GM18873 (cell line): ENCODE results near the gene ODAD4.

Source experiments
- ATAC-seq: cut with Tn5 transposase; IDR thresholded peaks from one replicate; pipeline ENCODE4 v1.9.1; 2021; ENCODE audit warnings: mild to moderate bottlenecking, moderate library complexity, moderate number of reproducible peaks; ENCODE audit not compliant: unreplicated experiment, low FRiP score

ODAD4 gene

DNA sequence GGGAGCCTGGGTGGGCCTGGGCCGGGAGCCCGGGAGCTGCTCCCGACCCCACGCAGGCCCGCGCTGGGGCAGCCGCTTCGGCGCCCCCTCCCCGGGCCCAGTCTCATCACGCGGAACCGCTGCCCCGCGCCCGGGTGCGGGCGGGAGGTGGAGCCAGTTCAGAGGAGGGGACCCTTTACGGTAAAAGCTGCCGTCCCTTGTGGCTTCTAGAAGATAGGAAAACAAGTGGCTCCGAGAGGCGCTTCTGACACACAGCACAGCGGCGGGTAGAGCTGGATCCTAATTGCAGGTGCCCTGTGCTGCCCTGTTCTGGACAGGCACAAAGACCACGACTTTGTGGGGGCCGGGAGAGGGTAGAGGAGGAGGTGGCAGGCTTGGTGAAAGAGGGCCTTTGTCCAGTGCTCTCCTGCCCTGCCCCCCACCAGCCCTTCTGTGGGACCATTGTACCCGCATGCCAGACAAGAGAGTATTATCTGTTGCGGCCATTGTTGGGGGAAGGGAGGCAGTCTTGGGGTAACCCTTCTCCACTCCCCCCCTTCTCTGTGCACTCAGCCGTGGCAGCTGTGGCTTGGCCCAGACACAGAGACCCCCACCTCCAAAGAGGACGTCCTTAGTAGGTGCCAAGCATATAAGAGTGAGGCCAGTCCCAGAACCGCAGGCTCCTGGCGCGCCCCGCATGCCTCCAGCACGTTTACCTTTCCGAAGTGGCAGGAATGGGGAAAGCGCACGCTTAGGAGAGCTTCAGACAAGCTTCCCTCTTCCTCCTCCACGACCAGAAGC lies 36.9 kb downstream of the ODAD4 start:
- ATAC-seq: no peak

DNA sequence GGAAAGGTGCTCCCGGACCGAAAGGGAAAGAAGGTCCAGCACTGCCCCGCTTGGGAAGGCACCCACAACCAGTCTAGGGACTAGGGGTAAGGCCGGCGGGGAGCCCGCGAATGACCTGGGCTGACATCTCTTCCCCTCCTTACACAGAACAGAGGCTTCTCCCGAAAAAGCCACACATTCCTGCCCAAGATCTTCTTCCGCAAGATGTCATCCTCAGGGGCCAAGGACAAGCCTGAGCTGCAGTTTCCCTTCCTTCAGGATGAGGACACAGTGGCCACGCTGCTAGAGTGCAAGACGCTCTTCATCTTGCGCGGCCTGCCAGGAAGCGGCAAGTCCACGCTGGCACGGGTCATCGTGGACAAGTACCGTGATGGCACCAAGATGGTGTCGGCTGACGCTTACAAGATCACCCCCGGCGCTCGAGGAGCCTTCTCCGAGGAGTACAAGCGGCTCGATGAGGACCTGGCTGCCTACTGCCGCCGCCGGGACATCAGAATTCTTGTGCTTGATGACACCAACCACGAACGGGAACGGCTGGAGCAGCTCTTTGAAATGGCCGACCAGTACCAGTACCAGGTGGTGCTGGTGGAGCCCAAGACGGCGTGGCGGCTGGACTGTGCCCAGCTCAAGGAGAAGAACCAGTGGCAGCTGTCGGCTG lies 37.6 kb downstream of the ODAD4 start:
- ATAC-seq: no peak

DNA sequence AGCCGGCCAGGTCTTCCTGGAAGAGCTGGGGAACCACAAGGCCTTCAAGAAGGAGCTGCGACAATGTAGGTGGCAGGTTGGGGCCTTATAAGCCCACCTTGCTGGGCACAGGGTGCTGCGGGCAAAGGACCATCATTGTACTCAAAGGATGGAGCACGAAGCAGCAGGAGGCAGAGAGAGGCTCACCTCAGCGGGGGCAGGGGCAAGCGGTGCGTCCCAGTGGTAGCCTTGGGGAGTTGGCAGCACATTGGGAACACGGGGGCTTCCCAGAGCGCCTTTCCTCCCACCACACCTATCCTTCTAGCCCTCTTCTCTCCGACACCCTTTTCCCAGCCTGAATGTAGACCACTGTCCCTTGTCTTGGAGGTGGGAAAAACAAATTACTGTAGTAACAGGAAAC lies 38.3 kb downstream of the ODAD4 start:
- ATAC-seq: no peak

DNA sequence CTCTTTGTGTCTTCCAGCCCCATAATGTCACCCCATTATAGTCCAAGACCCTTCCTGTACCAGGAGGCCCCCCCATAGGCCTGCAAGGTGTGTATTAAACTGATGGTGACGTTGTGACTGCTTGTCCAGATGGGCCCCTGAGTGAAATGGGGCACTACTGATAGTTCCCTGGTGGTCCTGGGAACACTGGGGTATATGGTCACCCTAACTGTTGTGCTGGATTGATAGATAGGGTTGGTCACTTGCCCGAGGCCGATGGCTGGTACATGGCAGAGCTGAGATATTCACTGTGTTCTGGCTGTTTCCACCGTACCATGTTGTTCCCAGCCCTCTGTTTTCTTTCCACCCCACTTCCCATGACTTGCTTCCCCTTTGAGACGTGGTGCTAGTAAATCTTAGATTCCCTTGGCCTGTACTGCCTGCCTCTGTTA lies 40.5 kb downstream of the ODAD4 start:
- no peak for ATAC-seq

DNA sequence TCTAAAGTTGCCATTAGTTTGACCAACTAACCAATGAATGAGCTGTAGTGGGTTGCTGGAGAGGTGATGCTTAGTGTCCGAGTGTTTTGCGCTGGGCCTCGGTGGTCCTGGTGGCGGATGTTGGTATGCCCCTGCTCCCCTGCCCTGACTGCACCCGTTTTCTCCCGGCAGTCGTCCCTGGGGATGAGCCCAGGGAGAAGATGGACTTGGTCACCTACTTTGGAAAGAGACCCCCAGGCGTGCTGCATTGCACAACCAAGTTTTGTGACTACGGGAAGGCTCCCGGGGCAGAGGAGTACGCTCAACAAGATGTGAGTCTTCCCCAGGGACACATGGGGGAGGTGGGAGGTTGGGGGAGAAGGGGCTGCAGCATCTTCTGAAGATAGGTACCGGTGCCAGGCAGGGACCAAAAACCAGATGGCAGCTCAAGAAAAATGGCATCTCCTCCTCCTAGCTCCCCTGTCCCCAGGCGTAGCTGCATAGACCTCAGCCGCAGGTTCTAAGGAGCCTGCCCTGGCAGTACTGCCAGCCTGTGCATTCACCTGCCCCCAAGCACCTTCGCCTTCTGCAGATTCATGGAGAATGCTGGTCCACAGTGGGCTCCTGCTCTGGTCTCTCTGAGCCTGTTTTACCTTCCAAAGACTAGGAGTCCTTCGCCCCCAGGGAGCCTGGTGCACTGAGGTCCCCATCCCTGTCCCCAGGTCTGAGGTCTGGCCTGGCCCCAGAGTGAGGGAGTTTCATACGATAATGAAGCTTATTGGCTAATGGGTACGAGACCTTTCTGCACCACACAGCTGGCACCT lies 41.5 kb downstream of the ODAD4 start:
- no peak for ATAC-seq

DNA sequence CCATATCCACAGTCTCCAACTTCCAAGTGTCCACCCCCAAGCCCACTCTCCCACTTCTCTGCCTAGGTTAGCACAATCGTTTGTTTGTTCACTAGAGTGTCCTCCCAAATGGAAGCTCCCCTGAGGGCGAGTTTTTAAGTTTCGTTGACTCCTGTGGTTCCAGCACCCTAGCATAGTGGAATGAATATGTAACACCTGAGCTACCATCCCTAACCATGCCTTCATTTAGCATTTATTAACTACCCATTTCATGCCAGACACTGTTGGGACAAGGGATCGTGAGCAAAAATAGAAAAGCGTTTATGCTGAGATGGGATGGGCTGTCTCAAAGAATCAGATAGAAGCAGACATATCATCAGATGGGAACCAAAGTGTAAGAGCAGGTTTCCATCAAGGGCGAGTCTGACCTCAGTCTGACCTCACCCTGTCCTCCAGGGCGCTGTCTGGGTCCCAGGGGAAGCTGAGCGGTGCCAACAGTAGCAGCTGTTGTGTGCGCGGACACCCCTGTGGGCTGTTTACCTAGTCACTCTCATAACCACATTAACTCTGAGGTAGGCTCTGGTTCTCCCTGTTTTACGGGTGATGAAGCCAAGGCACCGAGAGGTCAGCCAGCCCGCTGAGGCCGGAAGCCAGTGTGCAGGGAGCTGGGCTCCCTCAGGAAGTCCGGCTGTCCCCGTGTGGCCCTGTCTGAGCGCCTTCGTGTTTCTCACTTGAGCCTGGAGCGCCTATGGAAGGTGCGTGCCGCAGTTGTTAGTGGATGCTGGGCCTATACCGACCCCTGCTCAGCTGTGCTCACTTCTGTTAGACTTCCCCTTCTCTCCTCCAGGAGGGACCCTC lies 42.4 kb downstream of the ODAD4 start:
- no peak for ATAC-seq

DNA sequence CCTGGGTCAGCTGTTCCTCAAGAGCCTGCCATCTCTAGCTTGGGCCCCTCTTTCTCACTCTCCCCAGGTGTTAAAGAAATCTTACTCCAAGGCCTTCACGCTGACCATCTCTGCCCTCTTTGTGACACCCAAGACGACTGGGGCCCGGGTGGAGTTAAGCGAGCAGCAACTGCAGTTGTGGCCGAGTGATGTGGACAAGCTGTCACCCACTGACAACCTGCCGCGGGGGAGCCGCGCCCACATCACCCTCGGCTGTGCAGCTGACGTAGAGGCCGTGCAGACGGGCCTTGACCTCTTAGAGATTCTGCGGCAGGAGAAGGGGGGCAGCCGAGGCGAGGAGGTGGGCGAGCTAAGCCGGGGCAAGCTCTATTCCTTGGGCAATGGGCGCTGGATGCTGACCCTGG lies 43.0 kb downstream of the ODAD4 start:
- ATAC-seq: no peak

DNA sequence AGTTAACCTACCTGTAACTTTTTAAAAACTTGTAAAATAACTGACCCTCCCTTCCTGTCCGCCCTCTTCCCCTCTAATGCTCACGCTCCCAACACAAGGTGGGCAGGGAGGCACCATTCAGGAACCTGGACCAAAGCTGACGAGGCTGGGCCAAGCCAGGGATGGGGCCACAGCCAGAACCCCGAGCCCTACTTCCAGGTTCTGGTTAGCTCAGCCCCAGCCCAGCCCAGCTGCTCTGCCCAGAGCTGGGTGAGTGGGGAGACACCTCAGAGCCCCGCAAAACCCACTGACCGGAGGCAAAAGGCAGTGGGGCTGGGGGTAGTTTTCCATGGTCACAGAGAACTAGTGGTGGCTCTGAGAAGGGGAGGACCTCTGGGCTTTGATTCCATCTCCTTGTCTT lies 43.6 kb downstream of the ODAD4 start:
- ATAC-seq: no peak

DNA sequence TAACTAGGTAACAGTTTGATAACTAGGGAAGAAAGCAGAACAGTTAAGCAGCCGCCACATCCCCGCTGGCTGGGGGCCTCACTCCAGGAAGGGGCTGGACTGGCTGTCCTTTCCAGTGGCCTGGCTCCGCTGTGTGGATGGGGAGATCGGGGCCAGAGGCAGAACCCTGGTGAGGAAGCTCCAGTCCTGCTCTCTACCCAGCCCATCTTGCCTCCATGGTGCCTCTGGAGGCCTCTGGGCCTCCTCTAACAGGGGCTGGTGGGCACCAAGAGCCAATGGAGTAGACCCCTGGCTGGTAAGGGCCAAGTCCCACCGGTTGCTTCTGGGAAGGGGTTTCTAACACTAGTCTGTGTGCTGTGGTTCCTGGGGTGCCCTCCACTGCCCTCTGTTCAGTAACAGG lies 44.2 kb downstream of the ODAD4 start:
- no peak for ATAC-seq

DNA sequence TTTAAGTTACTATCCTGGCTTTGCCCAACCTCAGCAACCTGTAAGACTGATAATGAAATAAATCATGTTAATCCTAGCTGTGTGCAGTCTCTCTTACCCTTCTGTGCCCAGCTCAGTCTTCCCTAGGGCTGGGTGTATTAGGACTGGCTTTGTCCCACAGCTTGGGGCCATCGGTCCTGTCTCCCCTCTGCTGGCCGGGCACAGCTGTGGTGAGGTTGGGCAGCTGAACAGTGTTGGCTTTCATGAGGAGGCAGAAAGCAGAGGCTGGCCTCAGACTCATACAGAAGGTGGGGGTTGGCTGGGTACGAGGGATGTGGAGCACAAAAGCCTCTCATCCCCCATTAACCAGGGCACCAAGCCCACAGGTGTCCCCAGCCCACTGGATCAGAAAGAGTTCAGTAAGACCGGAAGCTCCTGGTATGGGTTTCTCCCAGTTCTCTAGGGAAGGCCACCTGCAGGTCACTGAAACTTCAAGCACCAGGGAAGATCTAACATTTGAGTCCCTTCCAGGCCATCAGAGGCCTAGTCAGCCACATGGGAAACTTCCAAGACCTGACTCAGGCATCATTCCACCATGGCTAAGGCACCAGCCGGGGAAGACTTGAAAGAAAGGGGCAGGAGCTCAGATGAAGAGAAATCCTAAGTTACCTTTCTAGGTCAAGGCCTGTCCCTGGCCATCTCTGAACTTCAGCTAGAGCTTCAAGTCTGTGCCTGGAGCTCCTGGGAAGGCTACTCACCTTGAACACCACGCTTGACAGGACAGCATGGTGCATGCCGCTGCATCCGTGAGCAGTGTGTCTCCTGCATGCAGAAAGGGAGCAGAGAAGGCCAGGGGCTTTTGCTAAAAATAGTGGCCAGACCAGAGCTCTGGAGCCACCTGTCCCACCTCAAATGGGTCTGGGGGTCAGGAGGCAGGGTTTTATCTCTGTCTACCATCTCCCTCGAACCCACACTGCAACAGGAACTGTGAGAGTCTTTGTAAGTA lies 45.0 kb downstream of the ODAD4 start:
- ATAC-seq: no peak

DNA sequence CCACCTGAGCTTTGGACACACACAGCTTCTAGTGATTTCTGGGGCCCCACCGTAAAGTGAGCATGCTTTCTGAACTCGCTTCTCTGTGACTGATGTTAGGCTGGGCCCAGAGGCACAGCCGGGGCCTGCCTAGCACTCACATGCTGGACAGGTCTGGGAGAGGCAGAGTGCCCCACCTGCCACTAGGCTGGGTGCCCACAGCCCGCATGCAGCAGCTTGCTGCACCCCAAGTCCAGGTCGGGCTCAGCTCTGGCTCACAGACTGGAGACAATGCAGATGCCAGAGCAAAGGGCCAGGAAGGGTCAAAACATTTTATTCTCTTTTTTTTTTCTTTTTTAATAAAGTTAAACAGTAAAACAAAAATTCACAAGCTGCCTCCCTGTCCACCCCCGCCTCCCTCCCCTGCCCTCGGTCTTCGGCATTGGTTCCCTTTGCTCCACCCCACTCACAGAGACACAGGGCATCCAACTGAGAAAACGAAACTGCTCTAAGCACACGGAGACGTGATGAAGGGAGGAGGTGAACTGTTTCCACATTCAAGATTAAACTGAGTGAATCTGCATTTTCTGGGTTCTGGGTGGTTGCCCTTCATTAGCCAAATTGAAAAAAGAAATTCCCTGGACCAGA lies 45.8 kb downstream of the ODAD4 start:
- ATAC-seq: no peak

DNA sequence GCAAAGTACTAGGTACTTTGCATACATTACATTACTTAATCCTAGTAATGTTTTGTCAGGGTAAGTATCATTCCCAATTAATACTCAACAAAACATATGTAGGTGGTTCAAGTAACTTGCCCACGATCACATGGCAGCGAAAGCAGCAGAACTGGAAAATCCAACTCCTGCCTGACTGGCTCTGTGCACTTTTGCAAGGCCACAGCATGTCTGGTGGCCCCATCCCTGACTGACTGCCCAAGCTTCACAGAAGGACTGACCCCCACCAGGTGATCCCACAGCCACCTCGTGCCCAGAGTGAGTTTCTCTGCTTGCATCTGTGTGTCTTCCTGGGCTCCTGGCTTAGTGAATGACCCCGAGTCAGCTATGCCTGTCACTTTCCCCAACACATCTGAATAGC lies 47.6 kb downstream of the ODAD4 start:
- ATAC-seq: no peak

DNA sequence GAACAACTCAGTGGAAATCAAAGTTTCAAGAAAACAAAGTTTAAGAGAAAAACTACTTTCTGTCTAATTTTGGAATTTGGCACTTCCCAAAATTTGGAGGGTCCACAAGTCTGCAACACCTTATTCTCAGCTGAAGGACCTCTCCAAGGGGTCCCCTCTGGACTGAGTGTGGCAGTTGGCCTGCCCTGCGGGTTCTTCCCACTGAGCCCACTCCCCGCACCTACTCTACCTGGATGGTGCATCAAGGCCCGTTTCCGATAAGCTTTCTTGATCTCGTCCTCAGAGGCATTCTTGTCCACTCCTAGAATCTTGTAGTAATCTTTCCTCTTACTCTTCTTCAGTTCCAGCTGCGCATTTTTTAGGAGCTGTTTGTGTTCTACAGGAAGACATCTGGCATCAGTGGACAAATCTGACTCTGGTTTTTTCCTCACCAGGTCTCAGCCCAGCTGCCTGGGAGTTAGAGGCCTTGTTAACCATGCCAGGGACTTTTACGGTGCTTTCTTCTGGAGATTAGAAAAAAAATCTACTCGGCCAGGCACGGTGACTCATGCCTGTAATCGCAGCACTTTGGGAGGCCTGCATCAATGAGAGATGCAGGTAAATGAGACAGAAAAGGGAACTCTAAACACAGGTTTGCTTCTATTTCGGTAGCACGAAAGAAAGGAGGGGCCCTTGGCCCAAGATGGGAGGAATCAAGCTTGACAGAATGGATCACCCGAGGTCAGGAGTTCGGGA lies 51.8 kb downstream of the ODAD4 start:
- ATAC-seq: no peak

DNA sequence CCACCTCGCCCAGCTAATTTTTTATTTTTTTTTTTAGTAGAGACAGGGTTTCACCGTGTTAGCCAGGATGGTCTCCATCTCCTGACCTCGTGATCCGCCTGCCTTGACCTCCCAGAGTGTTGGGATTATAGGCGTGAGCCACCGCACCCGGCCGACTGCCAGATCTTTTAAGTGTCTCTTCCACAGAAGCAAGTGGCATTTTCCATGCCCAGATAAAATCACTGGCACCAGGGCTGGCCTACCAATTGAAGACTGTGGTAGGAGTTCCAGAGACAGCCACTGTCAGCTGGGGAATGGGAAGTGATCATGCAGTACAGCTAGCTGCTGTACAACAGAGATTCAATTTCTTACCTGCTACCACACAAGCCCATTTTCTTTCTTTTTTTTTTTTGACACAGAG lies 54.0 kb downstream of the ODAD4 start:
- no peak for ATAC-seq

DNA sequence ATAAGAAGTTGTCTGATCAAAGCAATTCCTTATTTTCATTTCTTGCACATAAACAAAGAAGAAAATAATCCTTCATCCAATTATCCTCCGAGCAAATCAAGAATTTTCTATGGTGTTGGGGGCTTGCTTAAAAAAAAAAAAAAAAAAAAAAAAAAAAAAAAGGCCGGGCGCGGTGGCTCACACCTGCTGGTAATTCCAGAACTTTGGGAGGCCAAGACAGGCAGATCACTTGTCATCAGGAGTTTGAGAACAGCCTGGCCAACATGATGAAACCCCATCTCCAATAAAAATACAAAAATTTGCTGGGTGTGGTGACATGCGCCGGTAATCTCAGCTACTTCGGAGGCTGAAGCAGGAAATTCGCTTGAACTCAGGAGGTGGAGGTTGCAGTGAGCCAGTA lies 55.5 kb downstream of the ODAD4 start:
- no peak for ATAC-seq

DNA sequence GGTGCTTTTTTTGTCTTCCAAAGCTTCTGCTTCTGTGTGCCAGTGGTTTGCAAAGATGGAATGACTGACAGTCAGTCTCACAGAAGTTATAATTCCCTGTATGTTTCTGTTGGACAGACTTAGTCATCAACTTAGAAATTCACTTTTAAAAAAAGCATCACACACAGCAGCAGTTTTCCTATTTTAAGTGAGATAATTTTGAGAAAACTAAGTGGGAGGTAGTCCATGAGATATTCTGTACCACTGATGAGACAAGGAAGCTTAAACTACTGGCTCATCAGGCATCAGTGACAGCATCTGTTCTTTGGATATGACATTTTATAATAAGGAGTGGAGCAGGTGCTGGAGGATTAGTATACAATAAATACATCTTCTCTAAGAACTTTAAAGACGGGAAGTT lies 56.2 kb downstream of the ODAD4 start:
- ATAC-seq: no peak

DNA sequence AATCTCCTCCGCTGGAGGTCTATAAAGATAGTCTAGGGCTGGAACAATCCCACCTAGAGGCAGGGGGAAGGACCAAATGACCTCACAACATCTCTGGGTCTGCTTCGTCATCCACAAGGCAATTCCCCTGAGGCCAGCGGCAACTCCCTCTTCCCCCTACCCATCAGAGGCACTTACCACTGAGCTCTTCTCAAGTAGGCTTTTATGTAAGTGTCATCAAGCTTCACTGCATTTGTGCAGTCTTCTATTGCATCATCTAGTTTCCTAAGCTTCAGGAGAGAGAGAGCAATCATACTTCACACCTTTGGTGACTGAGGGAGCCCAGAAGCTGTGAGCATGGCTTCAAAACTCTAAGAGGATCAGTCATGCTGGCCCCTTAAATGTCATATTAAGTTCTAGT lies 57.2 kb downstream of the ODAD4 start:
- ATAC-seq: no peak

DNA sequence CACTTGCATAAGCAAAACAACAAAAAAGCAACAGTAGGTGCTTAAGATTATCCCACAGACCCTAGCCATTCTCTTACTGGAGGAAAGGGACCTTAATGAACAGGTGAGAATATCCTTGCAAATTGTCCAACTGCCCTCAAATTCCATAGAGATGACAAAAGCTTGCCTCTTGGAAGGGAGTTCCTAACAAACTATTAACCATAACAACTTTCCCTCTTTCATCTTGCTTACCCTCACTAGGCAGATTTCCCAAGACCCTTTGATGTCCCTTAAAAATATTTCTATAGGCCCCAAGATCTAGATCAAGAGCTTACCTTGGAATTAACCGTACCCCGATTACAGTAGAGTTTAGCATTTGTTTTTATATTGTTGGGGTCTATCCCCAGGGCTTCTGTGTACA lies 58.0 kb downstream of the ODAD4 start:
- no peak for ATAC-seq
